SK-N-SH treated with all-trans-retinoic acid at 6 μM for 48 hours (cell line): ENCODE measurements around the gene NR5A2.

Experiments used
- ATAC-seq: fragments of 200-7000 bp; cut with Tn5 transposase; 3 replicates; pipeline ENCODE4 v1.9.1; 2020; ENCODE audit warnings: mild to moderate bottlenecking, moderate library complexity
- ARNTL ChIP-seq: fragments of 450-650 bp; formaldehyde crosslinking; IDR thresholded peaks from 2 replicates; pipeline ENCODE4 v1.5.0; 2020; ENCODE audit warnings: low read depth, mild to moderate bottlenecking, moderate library complexity, borderline replicate concordance
- BACH2 ChIP-seq: fragments of 250-450 bp; sonication (Bioruptor Pico); IDR thresholded peaks from 2 replicates; pipeline ENCODE4 v1.9.0; 2021; ENCODE audit warnings: mild to moderate bottlenecking, borderline replicate concordance
- CREB5 ChIP-seq: fragments of 250-450 bp; sonication (Bioruptor Pico); IDR thresholded peaks from 2 replicates; pipeline ENCODE4 v1.5.1; 2020; ENCODE audit warnings: low read depth, mild to moderate bottlenecking, moderate library complexity
- CSDC2 ChIP-seq: fragments of 250-450 bp; sonication (Bioruptor Pico); IDR thresholded peaks from 2 replicates; pipeline ENCODE4 v1.5.0; 2020; ENCODE audit warnings: mild to moderate bottlenecking, moderate library complexity
- CSRNP3 ChIP-seq: fragments of 250-450 bp; sonication (Bioruptor Pico); IDR thresholded peaks from 2 replicates; pipeline ENCODE4 v1.5.1; 2021; ENCODE audit warnings: mild to moderate bottlenecking, moderate library complexity
- ESRRG ChIP-seq: fragments of 250-450 bp; sonication (Bioruptor Pico); IDR thresholded peaks from 2 replicates; pipeline ENCODE4 v1.6.1; 2021; ENCODE audit warnings: mild to moderate bottlenecking
- GLIS3 ChIP-seq: fragments of 250-450 bp; sonication (Bioruptor Pico); IDR thresholded peaks from 2 replicates; pipeline ENCODE4 v1.5.0; 2020; ENCODE audit warnings: mild to moderate bottlenecking, moderate library complexity
- ISL1 ChIP-seq: fragments of 250-450 bp; sonication (Bioruptor Pico); IDR thresholded peaks from 2 replicates; pipeline ENCODE4 v2.1.2; 2022; ENCODE audit warnings: mild to moderate bottlenecking, moderate library complexity
- OSR1 ChIP-seq: fragments of 250-450 bp; sonication (Bioruptor Pico); IDR thresholded peaks from 2 replicates; pipeline ENCODE4 v1.8.0; 2022; ENCODE audit warnings: moderate library complexity, mild to moderate bottlenecking, inconsistent platforms
- PATZ1 ChIP-seq: fragments of 250-450 bp; sonication (Bioruptor Pico); IDR thresholded peaks from 2 replicates; pipeline ENCODE4 v1.8.0; 2020; ENCODE audit warnings: mild to moderate bottlenecking, moderate library complexity, borderline replicate concordance
- POU6F1 ChIP-seq: fragments of 250-450 bp; sonication (Bioruptor Pico); IDR thresholded peaks from 2 replicates; pipeline ENCODE4 v1.8.0; 2021; ENCODE audit warnings: low read depth, mild to moderate bottlenecking, moderate library complexity, borderline replicate concordance
- PPARA ChIP-seq: fragments of 250-450 bp; sonication (Bioruptor Pico); IDR thresholded peaks from 2 replicates; pipeline ENCODE4 v1.5.0; 2020; ENCODE audit warnings: mild to moderate bottlenecking, borderline replicate concordance
- RARB ChIP-seq: fragments of 250-450 bp; sonication (Bioruptor Pico); IDR thresholded peaks from 2 replicates; pipeline ENCODE4 v1.8.0; 2021; ENCODE audit warnings: mild to moderate bottlenecking, moderate library complexity
- SNAI2 ChIP-seq: fragments of 250-450 bp; sonication (Bioruptor Pico); IDR thresholded peaks from 2 replicates; pipeline ENCODE4 v1.5.0; 2020; ENCODE audit warnings: mild to moderate bottlenecking, moderate library complexity
- TOX ChIP-seq: fragments of 250-450 bp; sonication (Bioruptor Pico); IDR thresholded peaks from 2 replicates; pipeline ENCODE4 v1.8.0; 2021; ENCODE audit warnings: mild to moderate bottlenecking, moderate library complexity, borderline replicate concordance
- ZC3H10 ChIP-seq: fragments of 250-450 bp; sonication (Bioruptor Pico); IDR thresholded peaks from 2 replicates; pipeline ENCODE4 v1.5.1; 2021; ENCODE audit warnings: mild to moderate bottlenecking, moderate library complexity
- ZFP3 ChIP-seq: fragments of 250-450 bp; sonication (Bioruptor Pico); IDR thresholded peaks from 2 replicates; pipeline ENCODE4 v1.5.0; 2020; ENCODE audit warnings: mild to moderate bottlenecking, moderate library complexity
- ZFP30 ChIP-seq: fragments of 450-650 bp; formaldehyde crosslinking; IDR thresholded peaks from 2 replicates; pipeline ENCODE4 v1.5.0; 2022; ENCODE audit warnings: mild to moderate bottlenecking, moderate library complexity
- ZNF70 ChIP-seq: fragments of 450-650 bp; formaldehyde crosslinking; IDR thresholded peaks from 2 replicates; pipeline ENCODE4 v1.5.0; 2020; ENCODE audit warnings: mild to moderate bottlenecking, moderate library complexity

The NR5A2 gene

GRCh38 chr1:200090252-200091159 is 63.0 kb downstream of the NR5A2 start:
- no peak for TF ChIP-seq CSDC2 (CRISPR knock-in tag)
- no peak for TF ChIP-seq RARB (CRISPR knock-in tag)
- ATAC-seq = peak; percentile 30; the same call in 1 of the 3 replicates

- TF ChIP-seq ISL1 (CRISPR knock-in tag) (no peak), RARB (CRISPR knock-in tag) (no peak), CSDC2 (CRISPR knock-in tag) (no peak), PATZ1 (CRISPR knock-in tag) (no peak), BACH2 (CRISPR knock-in tag) (no peak), ARNTL (CRISPR knock-in tag) (no peak), CREB5 (CRISPR knock-in tag) (no peak)
- ATAC-seq = no peak
These were observed 67.6 kb downstream of the NR5A2 start for GRCh38 chr1:200095057-200095577.

- ATAC-seq = no peak
- no peak for TF ChIP-seq PPARA (CRISPR knock-in tag)
- no peak for TF ChIP-seq ZNF70 (CRISPR knock-in tag)
- TF ChIP-seq CSRNP3 (CRISPR knock-in tag) = no peak
- no peak for TF ChIP-seq ESRRG (CRISPR knock-in tag)
- no peak for TF ChIP-seq GLIS3 (CRISPR knock-in tag)
- TF ChIP-seq RARB (CRISPR knock-in tag) = no peak
- TF ChIP-seq ZFP3 (CRISPR knock-in tag) = no peak
- no peak for TF ChIP-seq TOX
- no peak for TF ChIP-seq ZFP30 (CRISPR knock-in tag)
- TF ChIP-seq PATZ1 (CRISPR knock-in tag) = no peak
- no peak for TF ChIP-seq POU6F1 (CRISPR knock-in tag)
- TF ChIP-seq OSR1 = no peak
- no peak for TF ChIP-seq CREB5 (CRISPR knock-in tag)
- TF ChIP-seq BACH2 (CRISPR knock-in tag) = no peak
- no peak for TF ChIP-seq ARNTL (CRISPR knock-in tag)
- no peak for TF ChIP-seq SNAI2
- TF ChIP-seq ZC3H10 (CRISPR knock-in tag) = no peak
These were observed 69.3 kb downstream of the NR5A2 start for GRCh38 chr1:200096774-200097173.
